GM12878 (cell line): ENCODE data around the gene KIAA0930. TPM values are rescaled to one million over a fixed set of nuclear protein-coding genes. Genes with fewer than 3 reads are reported as not detected.

ENCODE experiments used
- ATF7 ChIP-seq: fragments of 450-650 bp; IDR thresholded peaks from 2 replicates; pipeline ENCODE4 v1.6.1; 2016; ENCODE audit warnings: low read depth, mild to moderate bottlenecking
- BCL11A ChIP-seq: IDR thresholded peaks from 2 replicates; pipeline ENCODE4 v1.6.1; 2011; ENCODE audit warnings: low read depth, low read length
- BMI1 ChIP-seq: fragments of 450-650 bp; IDR thresholded peaks from 2 replicates; pipeline ENCODE4 v1.6.1; 2016; ENCODE audit warnings: mild to moderate bottlenecking, moderate library complexity, borderline replicate concordance
- CHD2 ChIP-seq: IDR thresholded peaks from 2 replicates; pipeline ENCODE4 v1.6.1; 2011; ENCODE audit warnings: low read depth, low read length, improper control_type of control experiment, borderline replicate concordance
- EZH2 ChIP-seq: IDR thresholded peaks from 2 replicates; pipeline ENCODE4 v1.6.1; 2012; ENCODE audit warnings: low read depth, mild to moderate bottlenecking, control low read depth, inconsistent platforms, low read length, borderline replicate concordance; ENCODE audit not compliant: control insufficient read depth
- FOS ChIP-seq: IDR thresholded peaks from 3 replicates; pipeline ENCODE4 v1.6.1; 2011; ENCODE audit warnings: borderline replicate concordance; ENCODE audit not compliant: insufficient read length; ENCODE audit errors: extremely low read depth
- HCFC1 ChIP-seq: fragments of 150-350 bp; IDR thresholded peaks from 2 replicates; pipeline ENCODE4 v1.6.1; 2014; ENCODE audit warnings: low read length
- IKZF2 ChIP-seq, 2 experiments: fragments of 450-650 bp; IDR thresholded peaks; 2 replicates each; pipeline ENCODE4 v1.6.1; 2017; ENCODE audit warnings: mild to moderate bottlenecking in 2 of 2, moderate library complexity in 2 of 2
- LARP7 ChIP-seq: fragments of 450-650 bp; IDR thresholded peaks from 2 replicates; pipeline ENCODE4 v1.6.1; 2017; ENCODE audit warnings: mild to moderate bottlenecking
- MTA2 ChIP-seq: fragments of 450-650 bp; IDR thresholded peaks from 2 replicates; pipeline ENCODE4 v1.6.1; 2016; ENCODE audit warnings: low read depth, mild to moderate bottlenecking, moderate library complexity
- MXI1 ChIP-seq: fragments of 150-350 bp; IDR thresholded peaks from 2 replicates; pipeline ENCODE4 v1.6.1; 2011; ENCODE audit warnings: low read depth, mild to moderate bottlenecking, inconsistent platforms, low read length, improper control_type of control experiment
- NR2C1 ChIP-seq: fragments of 450-650 bp; IDR thresholded peaks from 2 replicates; pipeline ENCODE4 v1.6.1; 2017; ENCODE audit warnings: antibody characterized with exemption, mild to moderate bottlenecking, moderate library complexity
- PAX5 ChIP-seq: IDR thresholded peaks from 2 replicates; pipeline ENCODE4 v1.6.1; 2011; ENCODE audit warnings: low read depth, low read length, borderline replicate concordance
- POLR2AphosphoS2 ChIP-seq: IDR thresholded peaks from 2 replicates; pipeline ENCODE4 v1.6.1; 2011; ENCODE audit warnings: low read depth, mild to moderate bottlenecking, low read length, improper control_type of control experiment, moderate library complexity
- RCOR1 ChIP-seq: conservative IDR thresholded peaks from 2 replicates; pipeline ENCODE4 v1.6.1; 2012; ENCODE audit warnings: low read depth, low read length, improper control_type of control experiment
- SMARCA5 ChIP-seq: fragments of 450-650 bp; IDR thresholded peaks from 2 replicates; pipeline ENCODE4 v1.6.1; 2017; ENCODE audit warnings: mild to moderate bottlenecking
- SP1 ChIP-seq: IDR thresholded peaks from one replicate; pipeline ENCODE4 v1.6.1; 2011; ENCODE audit warnings: low read depth, low read length
- SREBF1 ChIP-seq: IDR thresholded peaks from 2 replicates; pipeline ENCODE4 v1.6.1; 2012; ENCODE audit warnings: mild to moderate bottlenecking, low read length
- SRF ChIP-seq, 2 experiments: IDR thresholded peaks; 2 replicates each; pipeline ENCODE4 v1.6.1; 2011; ENCODE audit warnings: low read depth in 2 of 2, low read length in 2 of 2, mild to moderate bottlenecking in 1 of 2, moderate library complexity in 1 of 2
- SUPT20H ChIP-seq: IDR thresholded peaks from 2 replicates; pipeline ENCODE4 v1.6.1; 2011; ENCODE audit warnings: low read depth, mild to moderate bottlenecking, low read length, moderate library complexity, borderline replicate concordance; ENCODE audit not compliant: control insufficient read depth
- ZSCAN29 ChIP-seq: fragments of 450-650 bp; IDR thresholded peaks from 2 replicates; pipeline ENCODE4 v1.6.1; 2017; ENCODE audit warnings: mild to moderate bottlenecking, moderate library complexity
- ZZZ3 ChIP-seq: IDR thresholded peaks from 2 replicates; pipeline ENCODE4 v1.6.1; 2011; ENCODE audit warnings: low read depth; ENCODE audit not compliant: control insufficient read depth, insufficient read length
- polyA plus RNA-seq, 11 experiments: library from polyadenylated mRNA; depleted of rRNA in 4 of 11; unstranded in 6 of 11; stranded (reverse) in 5 of 11; fragments of >200 nt; fragmentation: Nextera tagmentation in 4 of 11; fragmentation: Illumina TruSeq in 1 of 11; extraction: Ambion mirVana in 4 of 11; extraction: Trizol in 1 of 11; gene quantifications; 1 replicate in 1 of 11; 2 replicates in 10 of 11; pipeline versions ENCODE4 v1.2.1 to v1.2.3, GENCODE V29; 2011 to 2016; ENCODE audit warnings: inconsistent platforms in 2 of 11, missing spikeins in 2 of 11, low read depth in 1 of 11
- total RNA-seq, 4 experiments: library from RNA; depleted of rRNA in 3 of 4; stranded (reverse); fragments of >200 nt in 3 of 4; fragmentation: Illumina TruSeq in 1 of 4; extraction: Trizol in 1 of 4; gene quantifications; 2 replicates each; pipeline versions ENCODE4 v1.2.1 to v1.2.3, GENCODE V29; 2013 to 2021
- TF ChIP-seq, protein P1 (sequence below): fragments of 450-650 bp; formaldehyde crosslinking; IDR thresholded peaks from 2 replicates; pipeline ENCODE4 v1.4.0; 2022; ENCODE audit warnings: mild to moderate bottlenecking, moderate library complexity
- TF ChIP-seq, protein P2 (sequence below): fragments of 450-650 bp; conservative IDR thresholded peaks from 2 replicates; pipeline ENCODE4 v1.6.1; 2017; ENCODE audit warnings: mild to moderate bottlenecking, moderate library complexity
- TF ChIP-seq, protein P3 (sequence below): IDR thresholded peaks from 2 replicates; pipeline ENCODE4 v1.6.1; 2011; ENCODE audit warnings: mild to moderate bottlenecking, low read depth, low read length, moderate library complexity; ENCODE audit not compliant: insufficient replicate concordance

Gene KIAA0930
- total and polyA plus RNA-seq, 10 of the 15 experiments (the other 5 are each of a cell fraction or from before 2014, with no cell fraction given): 3.6 to 125 (median 46.3) TPM

DNA sequence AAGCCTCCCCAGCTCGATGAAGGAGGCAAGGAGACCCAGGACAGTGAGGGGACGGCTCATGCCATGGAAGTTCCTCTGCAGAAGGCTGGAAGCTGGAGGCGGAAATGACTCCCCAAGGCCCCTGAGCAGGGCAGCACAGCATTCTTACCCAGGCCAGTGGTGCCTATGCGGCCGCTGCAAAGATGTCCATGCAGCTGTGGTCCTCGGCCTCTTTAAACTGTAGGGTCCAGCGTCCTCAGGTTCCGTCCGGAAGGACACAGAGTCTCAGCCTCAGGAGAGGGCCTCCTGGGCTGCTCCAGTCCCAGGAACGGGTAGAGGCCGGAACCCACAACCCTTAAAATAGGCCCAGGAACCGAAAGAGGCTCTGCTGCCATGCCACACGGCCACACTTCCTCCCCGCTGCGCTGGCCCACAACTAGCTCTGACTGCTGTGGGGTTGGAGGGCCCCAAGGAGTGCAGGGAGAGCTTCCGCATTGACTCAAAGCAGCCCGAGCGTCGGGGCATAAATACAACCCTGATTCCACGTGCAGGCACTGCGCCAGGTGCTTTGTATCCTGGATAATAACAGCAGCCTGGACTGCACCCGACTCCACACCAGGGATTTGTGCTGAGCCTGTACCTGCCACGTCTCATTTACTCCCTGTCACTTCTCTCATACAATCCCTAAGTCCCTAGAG lies 5.5 kb downstream of the KIAA0930 start (continued):
- peak; percentile 88 to 89 for TF ChIP-seq IKZF2 (IDR thresholded peaks at IDR 0.05)
- no peak for TF ChIP-seq EZH2
- TF ChIP-seq NR2C1: no peak
- TF ChIP-seq MTA2: peak; percentile 60; the same call in 1 of the 2 replicates
- TF ChIP-seq FOS: no peak
- peak; percentile 86 for TF ChIP-seq MXI1
- no peak for TF ChIP-seq SUPT20H
- no peak for TF ChIP-seq SMARCA5
- TF ChIP-seq HCFC1: no peak
- TF ChIP-seq BMI1: no peak
- no peak for TF ChIP-seq ZSCAN29
- TF ChIP-seq ATF7: peak; percentile 32; the same call in 1 of the 2 replicates
- TF ChIP-seq ZZZ3: no peak
- TF ChIP-seq LARP7: no peak
- TF ChIP-seq SP1: peak; percentile 88
- TF ChIP-seq, protein P1, sequence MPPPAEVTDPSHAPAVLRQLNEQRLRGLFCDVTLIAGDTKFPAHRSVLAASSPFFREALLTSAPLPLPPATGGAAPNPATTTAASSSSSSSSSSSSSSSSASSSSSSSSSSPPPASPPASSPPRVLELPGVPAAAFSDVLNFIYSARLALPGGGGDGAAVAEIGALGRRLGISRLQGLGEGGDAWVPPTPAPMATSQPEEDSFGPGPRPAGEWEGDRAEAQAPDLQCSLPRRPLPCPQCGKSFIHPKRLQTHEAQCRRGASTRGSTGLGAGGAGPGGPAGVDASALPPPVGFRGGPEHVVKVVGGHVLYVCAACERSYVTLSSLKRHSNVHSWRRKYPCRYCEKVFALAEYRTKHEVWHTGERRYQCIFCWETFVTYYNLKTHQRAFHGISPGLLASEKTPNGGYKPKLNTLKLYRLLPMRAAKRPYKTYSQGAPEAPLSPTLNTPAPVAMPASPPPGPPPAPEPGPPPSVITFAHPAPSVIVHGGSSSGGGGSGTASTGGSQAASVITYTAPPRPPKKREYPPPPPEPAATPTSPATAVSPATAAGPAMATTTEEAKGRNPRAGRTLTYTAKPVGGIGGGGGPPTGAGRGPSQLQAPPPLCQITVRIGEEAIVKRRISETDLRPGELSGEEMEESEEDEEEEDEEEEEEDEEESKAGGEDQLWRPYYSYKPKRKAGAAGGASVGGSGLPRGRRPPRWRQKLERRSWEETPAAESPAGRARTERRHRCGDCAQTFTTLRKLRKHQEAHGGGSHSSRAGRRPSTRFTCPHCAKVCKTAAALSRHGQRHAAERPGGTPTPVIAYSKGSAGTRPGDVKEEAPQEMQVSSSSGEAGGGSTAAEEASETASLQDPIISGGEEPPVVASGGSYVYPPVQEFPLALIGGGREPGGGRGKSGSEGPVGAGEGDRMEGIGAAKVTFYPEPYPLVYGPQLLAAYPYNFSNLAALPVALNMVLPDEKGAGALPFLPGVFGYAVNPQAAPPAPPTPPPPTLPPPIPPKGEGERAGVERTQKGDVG (CRISPR knock-in tag): no peak
- no peak for TF ChIP-seq SREBF1
- peak; percentile 15; the same call in 1 of the 2 replicates for TF ChIP-seq POLR2AphosphoS2
- TF ChIP-seq RCOR1: peak; percentile 78; the same call in 1 of the 2 replicates
- TF ChIP-seq PAX5: peak; percentile 81
- TF ChIP-seq BCL11A: peak; percentile 79
- no peak for TF ChIP-seq SRF (IDR thresholded peaks at IDR 0.05; ENCODE audit: low read depth in 2 of 2, low read length in 2 of 2)
- TF ChIP-seq, protein P2, sequence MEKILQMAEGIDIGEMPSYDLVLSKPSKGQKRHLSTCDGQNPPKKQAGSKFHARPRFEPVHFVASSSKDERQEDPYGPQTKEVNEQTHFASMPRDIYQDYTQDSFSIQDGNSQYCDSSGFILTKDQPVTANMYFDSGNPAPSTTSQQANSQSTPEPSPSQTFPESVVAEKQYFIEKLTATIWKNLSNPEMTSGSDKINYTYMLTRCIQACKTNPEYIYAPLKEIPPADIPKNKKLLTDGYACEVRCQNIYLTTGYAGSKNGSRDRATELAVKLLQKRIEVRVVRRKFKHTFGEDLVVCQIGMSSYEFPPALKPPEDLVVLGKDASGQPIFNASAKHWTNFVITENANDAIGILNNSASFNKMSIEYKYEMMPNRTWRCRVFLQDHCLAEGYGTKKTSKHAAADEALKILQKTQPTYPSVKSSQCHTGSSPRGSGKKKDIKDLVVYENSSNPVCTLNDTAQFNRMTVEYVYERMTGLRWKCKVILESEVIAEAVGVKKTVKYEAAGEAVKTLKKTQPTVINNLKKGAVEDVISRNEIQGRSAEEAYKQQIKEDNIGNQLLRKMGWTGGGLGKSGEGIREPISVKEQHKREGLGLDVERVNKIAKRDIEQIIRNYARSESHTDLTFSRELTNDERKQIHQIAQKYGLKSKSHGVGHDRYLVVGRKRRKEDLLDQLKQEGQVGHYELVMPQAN: no peak; the same call in none of the 2 replicates
- TF ChIP-seq, protein P3, sequence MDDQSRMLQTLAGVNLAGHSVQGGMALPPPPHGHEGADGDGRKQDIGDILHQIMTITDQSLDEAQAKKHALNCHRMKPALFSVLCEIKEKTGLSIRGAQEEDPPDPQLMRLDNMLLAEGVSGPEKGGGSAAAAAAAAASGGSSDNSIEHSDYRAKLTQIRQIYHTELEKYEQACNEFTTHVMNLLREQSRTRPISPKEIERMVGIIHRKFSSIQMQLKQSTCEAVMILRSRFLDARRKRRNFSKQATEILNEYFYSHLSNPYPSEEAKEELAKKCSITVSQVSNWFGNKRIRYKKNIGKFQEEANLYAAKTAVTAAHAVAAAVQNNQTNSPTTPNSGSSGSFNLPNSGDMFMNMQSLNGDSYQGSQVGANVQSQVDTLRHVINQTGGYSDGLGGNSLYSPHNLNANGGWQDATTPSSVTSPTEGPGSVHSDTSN: no peak
- TF ChIP-seq CHD2: 0 out of 2 replicates have a peak, but pooled peaks have one; percentile 23
